Stimulated activated CD8-positive, alpha-beta memory T cell treated with anti-CD3 and anti-CD28 coated beads, Interleukin-12 subunit alpha, Interleukin-12 subunit beta, amount 100 ng/mL, for 1 hour (primary cell): Measurements from ENCODE around the gene ATOH8.

ENCODE experiments used
- DNase-seq: peaks from one replicate; pipeline ENCODE4 v3.0.0-alpha.2; 2020; ENCODE audit warnings: low read depth

ATOH8 gene

GRCh38 chr2:85802354-85803103 lies 48.7 kb downstream of the ATOH8 start:
- no peak for DNase-seq

DNA sequence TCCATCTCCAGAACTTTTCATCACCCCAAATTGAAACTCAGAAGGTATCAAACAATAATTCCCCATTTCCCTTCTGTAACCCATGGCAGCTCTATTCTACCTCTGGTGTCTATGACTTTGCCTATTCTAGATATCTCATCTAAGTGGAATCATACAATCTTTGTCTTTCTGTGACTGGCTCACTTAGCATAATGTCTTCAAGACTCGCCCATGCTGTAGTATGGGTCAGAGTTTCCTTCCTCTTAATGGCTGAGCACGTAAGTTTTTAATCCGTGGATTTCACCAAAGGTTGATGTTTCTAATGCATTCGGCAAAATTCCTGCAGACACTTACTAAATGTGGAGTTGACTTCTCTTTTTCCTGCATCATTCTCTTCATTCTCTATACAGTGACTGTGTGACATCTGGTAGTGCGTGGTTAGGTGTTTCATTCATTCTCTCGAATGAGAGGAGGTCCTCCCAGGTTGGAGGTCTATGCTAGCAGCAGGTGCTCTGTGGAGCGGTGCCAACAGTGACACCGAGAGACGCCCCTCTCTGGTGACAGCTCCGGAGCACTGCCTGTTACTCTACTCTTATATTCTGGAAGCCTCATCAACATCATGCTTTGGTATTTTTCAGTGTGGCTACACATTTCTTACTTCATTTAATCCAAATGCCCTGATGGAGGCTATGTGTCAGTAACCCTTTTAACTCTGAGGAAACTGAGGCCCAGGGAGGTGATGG lies 50.1 kb downstream of the ATOH8 start:
- DNase-seq = no peak

DNA sequence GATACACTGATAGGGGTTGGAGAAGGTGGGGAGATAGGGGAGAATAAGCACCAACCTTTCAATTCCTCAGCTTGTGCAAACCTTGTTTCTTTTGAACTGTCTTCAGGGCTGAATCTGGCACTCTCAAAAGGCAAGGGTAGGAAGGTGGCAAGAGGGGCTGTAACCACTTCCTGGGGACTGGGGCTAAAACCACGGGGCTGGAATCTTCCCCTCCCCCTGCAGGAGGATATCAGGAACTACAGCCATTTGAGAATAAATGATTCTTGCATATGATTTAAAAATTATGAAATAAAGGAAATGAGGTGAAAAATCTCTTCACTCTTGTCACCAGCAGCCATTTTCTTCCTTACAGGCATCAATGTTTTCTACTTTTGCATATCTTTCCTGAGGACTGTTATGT lies 50.8 kb downstream of the ATOH8 start:
- no peak for DNase-seq

DNA sequence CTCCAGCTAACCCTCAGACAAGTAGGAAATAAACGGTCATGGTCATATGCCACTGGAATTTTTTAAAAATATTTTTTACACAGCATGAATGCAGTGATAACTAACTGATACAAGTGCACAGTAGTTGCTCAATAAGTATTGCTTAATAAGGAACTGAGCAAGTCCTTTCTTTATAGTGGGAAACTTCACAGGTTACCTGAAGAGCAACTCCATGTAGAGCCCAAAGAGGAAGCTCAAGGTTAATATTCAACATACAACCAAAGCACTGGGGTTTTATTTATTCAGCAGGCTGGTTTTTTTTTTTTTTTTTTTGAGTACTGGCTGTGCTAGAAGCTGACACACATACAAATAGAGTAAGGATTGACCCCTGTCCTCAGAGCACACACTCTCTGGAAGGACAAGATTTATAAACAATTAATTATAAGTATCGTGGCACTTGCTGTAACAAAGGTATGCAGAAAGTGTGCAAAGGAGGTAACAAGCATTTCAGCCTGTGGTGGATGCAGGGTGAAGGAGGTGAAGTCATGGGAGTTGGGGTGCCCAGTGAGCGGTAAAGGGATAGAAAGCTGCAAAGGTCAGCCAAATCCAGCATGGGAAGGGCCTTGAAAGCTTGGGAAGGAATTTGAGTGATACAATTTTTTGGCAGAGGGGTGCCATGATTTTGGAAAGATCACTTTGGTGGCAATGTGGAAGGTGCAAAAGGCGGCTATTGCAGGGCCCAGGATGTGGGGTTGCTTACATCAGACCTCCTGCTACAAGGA lies 52.7 kb downstream of the ATOH8 start:
- DNase-seq = no peak

DNA sequence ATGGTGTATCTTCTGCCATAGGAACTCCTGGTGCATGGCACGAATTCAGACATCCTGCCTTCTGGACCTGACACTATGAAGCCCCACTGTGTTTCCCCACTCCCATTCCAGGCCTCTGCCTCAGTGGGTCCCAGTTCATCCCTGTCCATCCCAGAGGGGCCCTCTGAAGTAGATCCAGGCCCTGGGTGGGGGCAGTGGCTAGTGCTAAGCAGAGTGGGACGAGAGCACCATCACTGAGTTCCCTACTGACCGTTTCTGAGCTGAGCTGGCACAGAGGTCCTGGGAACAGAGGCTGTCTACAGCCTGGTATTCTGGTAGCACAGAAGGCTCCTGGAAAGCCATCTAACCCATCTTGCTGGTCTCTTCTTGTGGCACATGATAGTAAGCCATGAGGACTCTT lies 54.0 kb downstream of the ATOH8 start:
- no peak for DNase-seq

DNA sequence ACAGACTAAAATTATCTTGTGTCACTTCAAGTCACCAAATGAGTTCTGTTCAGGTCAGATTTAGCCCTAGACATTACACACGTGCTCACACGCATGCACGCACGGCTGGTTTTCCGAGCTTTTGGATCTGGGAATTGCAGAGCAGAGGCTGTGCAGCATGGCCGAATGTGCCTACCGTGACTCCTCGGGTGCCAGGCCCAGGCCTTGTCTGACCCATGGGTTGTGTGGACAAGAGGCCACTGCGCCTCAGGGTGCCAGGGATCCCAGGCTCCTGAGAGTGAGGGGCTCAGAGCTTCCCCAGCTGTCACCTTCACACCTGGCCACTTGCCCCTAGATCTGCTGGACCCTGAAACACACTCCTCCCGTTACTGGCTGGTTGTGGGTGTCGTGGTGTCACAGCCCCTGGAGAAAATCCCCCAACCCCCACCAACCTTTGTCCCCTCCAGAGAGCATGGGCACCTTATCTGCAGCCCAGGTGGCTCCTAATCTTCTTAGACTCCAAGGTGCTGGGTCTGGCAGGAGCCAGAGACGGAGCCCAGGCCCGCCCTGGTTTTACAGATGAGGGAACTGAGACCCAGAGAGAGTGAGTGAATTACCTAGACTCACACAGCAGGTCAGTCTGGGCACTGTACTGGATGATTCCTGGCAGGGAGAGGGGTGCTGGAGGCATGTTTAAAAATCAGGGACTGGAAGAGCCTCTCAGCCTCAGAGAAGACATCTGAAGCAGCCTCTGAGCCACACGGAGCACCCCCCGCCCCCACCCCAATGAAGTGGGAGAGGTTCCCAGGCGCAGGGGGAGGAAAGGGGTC lies 56.8 kb downstream of the ATOH8 start:
- no peak for DNase-seq

DNA sequence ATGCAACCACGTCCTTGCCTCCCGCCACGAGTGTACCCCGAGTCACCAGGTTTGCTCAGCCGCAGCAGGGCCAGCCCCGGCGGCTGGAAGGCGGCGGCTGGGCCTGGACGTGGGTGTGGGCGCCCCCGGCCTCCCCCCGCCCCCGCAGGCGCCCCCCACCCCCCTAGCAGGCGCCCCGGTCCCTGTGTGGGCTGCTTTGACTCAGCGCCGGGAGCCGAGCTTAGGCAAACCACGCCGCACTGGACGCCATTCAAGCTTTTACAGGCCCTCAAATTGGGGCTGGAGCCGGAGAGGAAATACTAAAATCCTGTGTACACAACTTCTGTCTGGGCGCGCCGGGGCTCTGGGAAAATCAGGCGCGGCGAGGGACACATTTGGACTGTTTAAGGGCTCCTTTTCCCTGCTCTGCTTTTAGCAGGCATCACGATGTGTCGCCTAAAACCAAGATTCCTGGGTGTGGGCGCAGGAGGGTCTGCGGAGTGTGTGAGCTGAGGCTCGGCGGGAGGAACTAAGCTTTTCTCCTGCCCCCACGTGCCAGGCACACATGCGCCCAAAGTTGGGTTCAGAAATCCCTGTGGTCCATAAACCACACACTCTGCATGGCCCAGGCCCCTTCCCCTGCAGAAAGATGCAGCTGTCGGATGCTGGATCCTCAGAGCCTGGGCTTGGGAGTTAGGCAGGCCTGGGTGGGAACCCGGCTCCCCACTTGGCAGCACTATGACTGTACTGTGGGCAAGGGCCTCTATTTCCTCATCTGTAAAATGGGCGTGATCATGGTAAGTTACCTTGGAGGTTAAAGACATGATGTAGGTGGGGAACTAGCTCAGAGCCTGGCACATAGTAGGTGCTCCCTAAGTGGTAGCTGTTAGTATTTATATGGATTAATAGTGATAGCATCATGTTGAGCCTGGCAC lies 57.6 kb downstream of the ATOH8 start:
- DNase-seq = no peak

DNA sequence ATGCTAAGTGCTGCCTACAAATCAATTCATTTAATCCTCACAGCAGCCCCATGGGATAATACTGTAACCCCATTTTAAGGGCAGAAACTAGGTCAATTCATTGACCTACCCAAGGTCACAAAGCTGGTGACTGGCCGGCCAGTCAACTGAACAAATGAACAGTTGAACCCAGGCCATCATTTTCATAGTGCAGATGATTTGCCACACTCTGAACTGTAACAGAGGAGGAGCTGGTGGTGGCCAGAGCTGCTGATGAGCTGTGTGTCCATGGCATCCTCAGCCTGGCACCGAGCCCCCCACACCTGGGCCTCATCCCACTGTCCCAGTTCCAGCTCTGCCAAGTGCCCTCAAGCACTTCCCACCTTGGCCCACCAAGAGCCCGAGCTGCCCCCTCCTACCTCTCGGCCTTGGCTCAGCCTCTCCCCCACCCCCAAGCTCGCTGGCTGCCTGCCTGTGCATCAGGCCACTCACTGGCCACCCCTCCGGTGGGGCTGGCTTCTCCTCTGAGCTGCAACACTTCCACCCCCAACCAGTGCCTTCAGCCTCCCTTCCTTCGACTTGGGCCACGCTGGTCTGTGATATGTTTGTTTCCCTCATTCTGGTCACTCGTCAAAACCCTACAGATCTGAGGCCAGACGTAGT lies 58.4 kb downstream of the ATOH8 start:
- DNase-seq = no peak

- no peak for DNase-seq
Measured at GRCh38 chr2:85813211-85813981, 59.6 kb downstream of the ATOH8 start.

- DNase-seq = peak; percentile 70
Measured at GRCh38 chr2:85813982-85814801, 60.4 kb downstream of the ATOH8 start.

- no peak for DNase-seq
Measured at GRCh38 chr2:85814802-85815550, 61.2 kb downstream of the ATOH8 start.

DNA sequence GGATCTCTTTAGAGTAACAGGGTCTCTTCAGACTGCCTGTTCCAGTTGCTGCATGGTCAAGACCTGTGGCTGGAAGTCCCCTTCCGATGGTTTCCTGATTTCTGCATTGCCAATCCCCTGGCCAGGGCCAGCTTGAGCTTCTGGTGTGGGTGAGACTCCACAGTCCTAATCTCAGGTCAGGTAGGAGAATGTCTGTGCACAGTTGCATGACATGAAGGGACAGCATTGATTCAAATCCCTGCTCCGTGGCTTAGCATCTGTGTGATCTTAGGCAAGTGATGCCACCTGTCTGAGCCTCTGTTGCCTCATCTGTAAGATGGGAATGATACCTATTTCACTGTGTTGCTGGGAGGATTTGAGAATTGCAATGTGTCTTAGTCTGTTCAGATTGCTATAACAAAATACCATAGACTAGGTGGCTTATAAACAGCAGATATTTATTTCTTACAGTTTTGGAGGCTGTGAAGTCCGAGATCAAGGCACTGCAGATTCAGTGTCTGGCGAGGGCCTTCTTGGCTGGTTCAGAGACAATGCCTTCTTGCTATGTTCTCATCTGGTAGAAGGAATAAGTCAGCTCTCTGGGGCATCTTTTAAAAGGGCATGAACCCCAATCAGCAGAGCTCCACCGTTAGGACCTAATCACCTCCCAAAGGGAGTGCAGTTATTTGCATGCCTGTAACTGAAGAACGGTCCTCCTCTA lies 66.2 kb downstream of the ATOH8 start:
- DNase-seq = no peak

DNA sequence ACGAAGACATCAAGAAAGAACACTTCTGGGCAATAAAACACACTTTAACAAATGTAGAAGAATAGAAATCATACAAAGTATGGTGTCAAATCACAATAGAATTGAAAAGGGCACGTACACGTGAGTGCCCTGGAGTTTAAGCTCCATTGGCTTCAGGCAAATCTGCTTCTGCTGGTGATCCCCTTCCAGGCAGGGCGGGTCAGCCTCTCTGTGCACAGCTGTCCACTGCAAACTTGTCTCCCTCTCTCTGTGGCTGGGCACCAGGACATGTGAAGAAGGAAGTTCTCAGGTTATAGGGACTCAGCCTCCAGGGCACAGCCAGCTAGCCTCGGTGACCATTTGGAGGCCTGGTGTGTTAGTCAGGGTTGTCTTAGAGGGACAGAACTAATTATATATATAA lies 69.0 kb downstream of the ATOH8 start:
- no peak for DNase-seq

DNA sequence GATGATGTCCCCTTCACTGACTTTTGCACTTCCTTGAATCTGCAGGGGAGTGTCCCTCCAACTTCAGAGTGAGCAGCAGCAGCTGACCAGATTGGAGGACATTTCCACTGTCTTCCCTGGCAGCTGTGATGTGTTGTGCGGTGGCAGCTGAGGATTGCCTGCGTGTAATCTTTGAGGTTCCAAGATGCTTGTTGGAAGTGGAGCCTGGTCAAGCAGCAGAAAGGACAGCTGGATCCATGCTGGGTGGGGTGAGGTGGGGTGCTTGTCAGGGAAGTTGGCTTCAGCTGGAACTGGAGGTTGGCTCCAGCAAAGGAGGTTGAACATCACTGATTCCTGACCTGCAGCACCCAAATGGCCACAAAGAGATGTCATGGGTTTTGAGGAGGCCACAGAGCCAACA lies 70.2 kb downstream of the ATOH8 start:
- DNase-seq = no peak

GRCh38 chr2:85826990-85827878 lies 73.4 kb downstream of the ATOH8 start:
- peak; percentile 76 for DNase-seq

- DNase-seq = no peak
Measured at GRCh38 chr2:85827879-85828569, 74.2 kb downstream of the ATOH8 start.
